Kidney capillary endothelial cell (primary cell): ENCODE data around the gene SPPL2C.

Source experiments
- DNase-seq: peaks from one replicate; pipeline ENCODE4 v3.0.0-alpha.2; 2018; ENCODE audit warnings: low spot score

Gene SPPL2C

GRCh38 chr17:45886852-45887251, 42.2 kb downstream of the SPPL2C start:
- no peak for DNase-seq

DNA sequence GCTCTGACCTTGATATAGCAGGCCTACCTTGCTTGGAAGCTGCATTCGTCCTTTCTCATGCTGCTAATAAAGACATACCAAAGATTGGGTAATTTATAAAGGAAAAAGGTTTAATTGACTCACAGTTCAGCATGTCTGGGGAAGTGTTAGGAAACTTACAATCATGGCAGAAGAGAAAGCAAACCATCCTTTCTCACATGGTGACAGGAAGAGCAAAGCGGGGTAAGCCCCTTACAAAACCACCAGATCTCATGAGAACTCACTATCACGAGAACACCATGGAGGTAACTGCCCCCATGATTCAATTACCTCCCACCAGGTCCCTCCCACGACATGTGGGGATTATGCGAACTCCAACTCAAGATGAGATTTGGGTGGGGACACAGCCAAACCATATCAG, 43.7 kb downstream of the SPPL2C start:
- no peak for DNase-seq

- DNase-seq = no peak
Measured at GRCh38 chr17:45889579-45889978, 44.9 kb downstream of the SPPL2C start.

DNA sequence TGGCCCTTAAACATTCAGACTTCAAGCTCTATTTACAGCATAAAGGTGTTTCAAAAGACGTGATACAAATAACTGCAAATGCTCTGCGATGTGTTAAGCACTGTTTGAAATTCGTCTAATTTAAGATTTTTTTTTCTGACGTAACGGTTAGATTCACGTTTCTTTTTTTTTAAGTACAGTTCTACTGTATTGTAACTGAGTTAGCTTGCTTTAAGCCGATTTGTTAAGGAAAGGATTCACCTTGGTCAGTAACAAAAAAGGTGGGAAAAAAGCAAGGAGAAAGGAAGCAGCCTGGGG, 49.0 kb downstream of the SPPL2C start:
- DNase-seq = no peak

DNA sequence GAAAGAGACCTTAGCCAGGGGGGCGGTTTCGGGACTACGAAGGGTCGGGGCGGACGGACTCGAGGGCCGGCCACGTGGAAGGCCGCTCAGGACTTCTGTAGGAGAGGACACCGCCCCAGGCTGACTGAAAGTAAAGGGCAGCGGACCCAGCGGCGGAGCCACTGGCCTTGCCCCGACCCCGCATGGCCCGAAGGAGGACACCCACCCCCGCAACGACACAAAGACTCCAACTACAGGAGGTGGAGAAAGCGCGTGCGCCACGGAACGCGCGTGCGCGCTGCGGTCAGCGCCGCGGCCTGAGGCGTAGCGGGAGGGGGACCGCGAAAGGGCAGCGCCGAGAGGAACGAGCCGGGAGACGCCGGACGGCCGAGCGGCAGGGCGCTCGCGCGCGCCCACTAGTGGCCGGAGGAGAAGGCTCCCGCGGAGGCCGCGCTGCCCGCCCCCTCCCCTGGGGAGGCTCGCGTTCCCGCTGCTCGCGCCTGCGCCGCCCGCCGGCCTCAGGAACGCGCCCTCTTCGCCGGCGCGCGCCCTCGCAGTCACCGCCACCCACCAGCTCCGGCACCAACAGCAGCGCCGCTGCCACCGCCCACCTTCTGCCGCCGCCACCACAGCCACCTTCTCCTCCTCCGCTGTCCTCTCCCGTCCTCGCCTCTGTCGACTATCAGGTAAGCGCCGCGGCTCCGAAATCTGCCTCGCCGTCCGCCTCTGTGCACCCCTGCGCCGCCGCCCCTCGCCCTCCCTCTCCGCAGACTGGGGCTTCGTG, 49.5 kb downstream of the SPPL2C start, which contains the start of gene MAPT:
TSS of gene MAPT (plus strand) at position 533 of the 763 bp plus-strand sequence. CDS start 67,784 bp downstream, outside the sequence.
- peak; percentile 89 for DNase-seq

DNA sequence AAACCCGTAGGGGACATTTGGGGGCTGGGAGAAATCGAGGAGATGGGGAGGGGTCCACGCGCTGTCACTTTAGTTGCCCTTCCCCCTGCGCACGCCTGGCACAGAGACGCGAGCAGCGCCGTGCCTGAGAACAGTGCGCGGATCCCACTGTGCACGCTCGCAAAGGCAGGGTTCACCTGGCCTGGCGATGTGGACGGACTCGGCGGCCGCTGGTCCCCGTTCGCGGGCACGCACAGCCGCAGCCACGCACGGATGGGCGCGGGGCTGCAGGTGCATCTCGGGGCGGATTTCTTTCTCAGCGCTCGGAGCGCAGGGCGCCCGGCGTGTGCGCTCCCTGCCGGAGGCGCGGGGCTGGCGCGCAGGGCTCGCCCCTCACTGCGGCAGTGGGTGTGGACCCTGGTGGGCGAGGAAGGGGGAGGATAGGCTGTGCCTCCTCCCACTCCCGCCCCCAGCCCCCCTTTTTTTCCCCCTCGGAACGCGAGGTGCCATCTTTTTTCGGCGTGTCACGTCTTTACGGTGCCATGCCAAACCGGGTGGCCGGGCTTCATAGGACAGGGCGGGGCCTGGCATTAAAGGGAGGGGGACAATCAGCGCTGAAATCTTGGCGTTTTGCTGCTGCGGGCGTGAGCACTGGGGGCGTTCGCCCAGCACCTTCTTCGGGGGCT, 50.8 kb downstream of the SPPL2C start:
- DNase-seq = no peak

DNA sequence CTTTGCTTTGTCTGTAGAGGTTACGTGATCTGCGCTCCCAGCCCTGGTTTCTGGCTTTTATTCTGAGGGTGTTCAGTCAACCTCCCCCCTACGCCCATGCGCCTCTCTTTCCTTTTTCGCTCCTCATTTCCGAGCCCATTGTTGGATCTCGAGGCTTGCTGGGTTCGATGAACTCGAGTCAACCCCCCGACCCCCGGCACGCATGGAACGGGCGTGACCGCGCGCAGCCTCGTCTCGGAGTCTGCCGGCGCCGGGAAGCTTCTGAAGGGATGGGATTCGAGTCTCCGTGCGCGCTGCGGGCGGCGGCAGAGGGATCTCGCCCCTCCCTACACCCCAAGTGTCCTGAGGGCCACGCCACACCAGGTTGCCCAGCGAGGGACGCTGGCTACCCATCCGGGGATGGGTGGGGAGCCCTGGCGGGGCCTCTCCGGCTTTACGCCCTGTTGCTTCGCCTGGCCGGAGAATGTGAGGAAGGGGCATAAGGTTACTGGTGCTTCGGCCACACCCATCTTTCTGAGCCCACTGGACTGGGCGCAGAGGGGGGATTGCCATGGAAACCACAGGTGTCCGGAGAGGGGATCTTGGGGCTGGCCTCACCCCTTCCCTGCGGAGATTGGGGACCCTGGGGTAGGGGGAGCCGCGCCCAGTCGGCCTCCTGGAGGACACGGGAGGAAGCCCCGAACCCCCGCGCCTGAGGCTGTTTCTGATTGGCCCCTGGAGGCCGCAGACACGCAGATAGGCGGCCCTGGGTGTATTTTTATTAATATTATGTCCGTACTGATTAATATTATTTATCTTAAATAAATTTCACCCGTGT, 51.5 kb downstream of the SPPL2C start:
- no peak for DNase-seq
